ENCODE results near the gene ZNF618. TPM values are rescaled to one million over a fixed set of nuclear protein-coding genes. Genes with fewer than 3 reads are reported as not detected.

Gene ZNF618
- polyA plus RNA-seq, 1 of the 3 experiments (the other 2 are of a cell fraction): 6.2 TPM

GRCh38 chr9:114055894-114056293, 179.8 kb downstream of the ZNF618 start:
- no peak overlapping the region for H3K4me3 ChIP-seq (ENCODE audit: low read depth in 2 of 2, low read length in 1 of 2)
- no peaks in the 10 kb centered on the region for H3F3A ChIP-seq (replicated peaks; ENCODE audit: insufficient read depth)
- no peaks in the 10 kb centered on the region for H3K9me2 ChIP-seq
- H2AFZ ChIP-seq (ENCODE audit: low read depth): no peak overlapping the region
- ChIA-PET POLR2A (no interaction called here), CTCF (no interaction called here)
- no peak overlapping the region for H3K27ac ChIP-seq (ENCODE audit: low read depth in 2 of 2, low read length in 1 of 2)
- H3K36me3 ChIP-seq (replicated peaks in 1 of 2; ENCODE audit: control insufficient read depth in 1 of 2, insufficient read depth in 2 of 2, low read length in 1 of 2): peaks cover 5 to 15% of the 10 kb centered on the region in 2 experiments
- H3K4me2 ChIP-seq: no peak overlapping the region
- H3K27me3 ChIP-seq (ENCODE audit: insufficient read depth): no peaks in the 10 kb centered on the region
- no peaks in the 10 kb centered on the region; a peak in 1 of 4 replicates for H3K4me1 ChIP-seq (ENCODE audit: control insufficient read depth in 1 of 2, insufficient read depth in 2 of 2, low read depth in 1 of 2, low read length in 1 of 2)
- TF ChIP-seq JUND (IDR thresholded peaks at IDR 0.05): no peak
- no peak for TF ChIP-seq RXRA (IDR thresholded peaks at IDR 0.05; ENCODE audit: borderline replicate concordance, low read depth)
- WGBS (ENCODE audit: low lambda C conversion rate): 94% methylated on average over 7 of the region's 7 CpGs
- H3K79me2 ChIP-seq (ENCODE audit: insufficient read depth): no peaks in the 10 kb centered on the region
- H3K9ac ChIP-seq: no peak overlapping the region
- H3K9me3 ChIP-seq: no peaks in the 10 kb centered on the region
- no peaks in the 10 kb centered on the region for H4K20me1 ChIP-seq (ENCODE audit: insufficient read depth)
- DNase-seq: no peak

GRCh38 chr9:114056527-114056926, 180.4 kb downstream of the ZNF618 start:
- Histone ChIP-seq H3K4me1 (ENCODE audit: control insufficient read depth in 1 of 2, insufficient read depth in 2 of 2, low read depth in 1 of 2, low read length in 1 of 2) (no peaks in the 10 kb centered on the region; a peak in 1 of 4 replicates), H4K20me1 (ENCODE audit: insufficient read depth) (no peaks in the 10 kb centered on the region), H3K9me2 (no peaks in the 10 kb centered on the region), H3F3A (replicated peaks; ENCODE audit: insufficient read depth) (no peaks in the 10 kb centered on the region), H3K27me3 (ENCODE audit: insufficient read depth) (no peaks in the 10 kb centered on the region), H3K9me3 (no peaks in the 10 kb centered on the region), H3K36me3 (replicated peaks in 1 of 2; ENCODE audit: control insufficient read depth in 1 of 2, insufficient read depth in 2 of 2, low read length in 1 of 2) (peaks cover 0 to 11% of the 10 kb centered on the region in 2 experiments), H3K9ac (no peak overlapping the region), H3K4me2 (no peak overlapping the region), H3K4me3 (ENCODE audit: low read depth in 2 of 2, low read length in 1 of 2) (no peak overlapping the region), H3K79me2 (ENCODE audit: insufficient read depth) (no peaks in the 10 kb centered on the region), H3K27ac (ENCODE audit: low read depth in 2 of 2, low read length in 1 of 2) (no peak overlapping the region), H2AFZ (ENCODE audit: low read depth) (no peak overlapping the region)
- TF ChIP-seq JUND (IDR thresholded peaks at IDR 0.05) (no peak), RAD21 (IDR thresholded peaks at IDR 0.05; ENCODE audit: low read length) (no peak), TCF12 (IDR thresholded peaks at IDR 0.05) (no peak), YY1 (IDR thresholded peaks at IDR 0.05; ENCODE audit: low read depth) (no peak), POLR2AphosphoS5 (IDR thresholded peaks at IDR 0.05; ENCODE audit: low read depth, low read length) (no peak), NFIC (IDR thresholded peaks at IDR 0.05; ENCODE audit: borderline replicate concordance) (no peak)
- DNase-seq: no peak
- 94% methylated on average over 2 of the region's 5 CpGs for WGBS (ENCODE audit: low lambda C conversion rate)
- ChIA-PET POLR2A (no interaction called here), CTCF (interaction anchor here (0.5 kb wide), 1 partner anchor 179 kb away, joined by 3 read pairs; no protein-coding TSS in a partner anchor)

GRCh38 chr9:114057161-114057885, 181.2 kb downstream of the ZNF618 start:
- Histone ChIP-seq H3K9me2 (no peaks in the 10 kb centered on the region), H3K4me1 (ENCODE audit: control insufficient read depth in 1 of 2, insufficient read depth in 2 of 2, low read depth in 1 of 2, low read length in 1 of 2) (no peaks in the 10 kb centered on the region; a peak in 1 of 4 replicates), H3K36me3 (replicated peaks in 1 of 2; ENCODE audit: control insufficient read depth in 1 of 2, insufficient read depth in 2 of 2, low read length in 1 of 2) (peaks cover 0 to 4% of the 10 kb centered on the region in 2 experiments), H3K4me2 (no peak overlapping the region), H4K20me1 (ENCODE audit: insufficient read depth) (no peaks in the 10 kb centered on the region), H3K79me2 (ENCODE audit: insufficient read depth) (no peaks in the 10 kb centered on the region), H3K27ac (ENCODE audit: low read depth in 2 of 2, low read length in 1 of 2) (no peak overlapping the region), H3K9me3 (no peaks in the 10 kb centered on the region), H2AFZ (ENCODE audit: low read depth) (no peak overlapping the region), H3K4me3 (ENCODE audit: low read depth in 2 of 2, low read length in 1 of 2) (no peak overlapping the region), H3K9ac (no peak overlapping the region), H3K27me3 (ENCODE audit: insufficient read depth) (no peaks in the 10 kb centered on the region), H3F3A (replicated peaks; ENCODE audit: insufficient read depth) (no peaks in the 10 kb centered on the region)
- ChIA-PET CTCF (interaction anchor here (0.5 to 2.0 kb wide), 5 partner anchors 51 to 320 kb away, joined by 3 to 7 read pairs (median 4); partner anchors contain the start of gene COL27A1), POLR2A (no interaction called here)
- DNase-seq: no peak
- WGBS (ENCODE audit: low lambda C conversion rate): 90% methylated on average over 5 of the region's 7 CpGs
- TF ChIP-seq FOSL2 (IDR thresholded peaks at IDR 0.05; ENCODE audit: borderline replicate concordance, low read depth) (no peak), REST (IDR thresholded peaks at IDR 0.05; ENCODE audit: low read depth, low read length) (no peak), SMC3 (IDR thresholded peaks at IDR 0.05; ENCODE audit: low read depth, low read length) (no peak), RXRA (IDR thresholded peaks at IDR 0.05; ENCODE audit: borderline replicate concordance, low read depth) (no peak), EZH2phosphoT487 (IDR thresholded peaks at IDR 0.05; ENCODE audit: borderline replicate concordance, low read depth) (no peak)
